ENCODE data around the gene SPINK9. TPM values are rescaled to one million over a fixed set of nuclear protein-coding genes. Genes with fewer than 3 reads are reported as not detected.

The SPINK9 gene
- total RNA-seq, 4 donors from 2014 or later = not detected

- TF ChIP-seq CTCF (IDR thresholded peaks at IDR 0.05; ENCODE audit: low read depth) = no peak
Observed at GRCh38 chr5:148312153-148312552, 23.2 kb upstream of the SPINK9 start, which contains the start of gene SPINK7. Gene SPINK7, plus strand, starts transcription at chr5:148312423. Its CDS starts 61 bp downstream, at chr5:148312484.

GRCh38 chr5:148314187-148314586 is 21.2 kb upstream of the SPINK9 start:
- no peak for TF ChIP-seq CTCF (IDR thresholded peaks at IDR 0.05; ENCODE audit: low read depth)

GRCh38 chr5:148314731-148315130 is 20.6 kb upstream of the SPINK9 start:
- no peak for TF ChIP-seq CTCF (IDR thresholded peaks at IDR 0.05; ENCODE audit: low read depth)

GRCh38 chr5:148333262-148333849 is 2.0 kb upstream of the SPINK9 start:
- no peak for TF ChIP-seq CTCF (IDR thresholded peaks at IDR 0.05; ENCODE audit: low read depth)

- no peak for TF ChIP-seq CTCF (IDR thresholded peaks at IDR 0.05; ENCODE audit: low read depth)
Observed at GRCh38 chr5:148336704-148337435, 1.5 kb downstream of the SPINK9 start.

GRCh38 chr5:148342371-148343045 is 7.1 kb downstream of the SPINK9 start:
- no peak for TF ChIP-seq CTCF (IDR thresholded peaks at IDR 0.05; ENCODE audit: low read depth)

- no peak for TF ChIP-seq CTCF (IDR thresholded peaks at IDR 0.05; ENCODE audit: low read depth)
Observed at GRCh38 chr5:148343046-148343407, 7.7 kb downstream of the SPINK9 start.

All from subcutaneous adipose tissue (tissue), 4 donors.